OCI-LY7 (cell line): ENCODE results near the gene TAF4. TPM values are rescaled to one million over a fixed set of nuclear protein-coding genes. Genes with fewer than 3 reads are reported as not detected.

Experiments
- BruUV-seq: library from RNA; stranded (reverse); fragments of 400-500 nt; replicated peaks from 2 replicates; lab custom pipeline; 2021; lab: Mats Ljungman, UMichigan
- CTCF ChIA-PET: fragments of 300-600 bp; sonication (Branson Sonifier 250); formaldehyde crosslinking; loops from one replicate; lab custom pipeline; 2022; ENCODE audit warnings: antibody characterized with exemption; ENCODE audit not compliant: unreplicated experiment; lab: Charles Lee
- POLR2A ChIA-PET: fragments of 300-600 bp; sonication (Branson Sonifier 250); formaldehyde crosslinking; loops from one replicate; lab custom pipeline; 2022; ENCODE audit warnings: antibody characterized with exemption; lab: Charles Lee
- DNase-seq: peaks from one replicate; pipeline ENCODE4 v3.0.0-alpha.2; 2015; ENCODE audit warnings: low spot score
- H2AFZ ChIP-seq: fragments of 200-600 bp; sonication (generic), shearing (Covaris generic); 2 replicates; pipeline ENCODE4 v1.6.1; 2014; ENCODE audit warnings: mild to moderate bottlenecking, antibody characterized with exemption, low read length, moderate library complexity
- H3K27ac ChIP-seq: fragments of 200-600 bp; sonication (generic); 2 replicates; pipeline ENCODE4 v1.5.1; 2014; ENCODE audit warnings: mixed run types, low read depth, mild to moderate bottlenecking, moderate library complexity, low read length, inconsistent platforms; ENCODE audit not compliant: poor library complexity, severe bottlenecking
- H3K36me3 ChIP-seq: fragments of 200-600 bp; sonication (generic); 2 replicates; pipeline ENCODE4 v1.6.1; 2014; ENCODE audit warnings: mild to moderate bottlenecking, antibody characterized with exemption, low read length, moderate library complexity, mixed read lengths; ENCODE audit not compliant: insufficient read depth
- H3K4me1 ChIP-seq: fragments of 200-600 bp; sonication (generic); 2 replicates; pipeline ENCODE4 v1.5.1; 2014; ENCODE audit warnings: mild to moderate bottlenecking, low read length; ENCODE audit not compliant: insufficient read depth, poor library complexity, severe bottlenecking
- H3K4me2 ChIP-seq: fragments of 200-600 bp; sonication (generic); 2 replicates; pipeline ENCODE4 v1.6.1; 2014; ENCODE audit warnings: mild to moderate bottlenecking, low read length
- H3K4me3 ChIP-seq: fragments of 200-600 bp; sonication (generic); 2 replicates; pipeline ENCODE4 v1.5.1; 2014; ENCODE audit warnings: mild to moderate bottlenecking, low read depth, low read length; ENCODE audit not compliant: poor library complexity, severe bottlenecking
- H3K79me2 ChIP-seq: fragments of 200-600 bp; sonication (generic); 2 replicates; pipeline ENCODE4 v1.6.1; 2016; ENCODE audit warnings: low read depth, mild to moderate bottlenecking, low read length, moderate library complexity, mixed read lengths; ENCODE audit not compliant: insufficient read depth
- H3K9me2 ChIP-seq: fragments of 200-600 bp; sonication (generic); 2 replicates; pipeline ENCODE4 v1.6.1; 2016; ENCODE audit warnings: mild to moderate bottlenecking, low read length, mixed read lengths; ENCODE audit not compliant: insufficient read depth
- H3K9me3 ChIP-seq: fragments of 200-600 bp; sonication (generic); 2 replicates; pipeline ENCODE4 v1.6.1; 2014; ENCODE audit warnings: mild to moderate bottlenecking, mixed run types, low read length, mixed read lengths
- H4K20me1 ChIP-seq: fragments of 200-600 bp; sonication (generic); 2 replicates; pipeline ENCODE4 v1.6.1; 2014; ENCODE audit warnings: mild to moderate bottlenecking, antibody characterized with exemption, low read length, moderate library complexity, mixed read lengths; ENCODE audit not compliant: insufficient read depth
- EZH2phosphoT487 ChIP-seq: fragments of 200-600 bp; sonication (generic); IDR thresholded peaks from 2 replicates; pipeline ENCODE4 v1.6.1; 2018; ENCODE audit warnings: low read depth, borderline replicate concordance, mild to moderate bottlenecking, mixed run types, antibody characterized with exemption, low read length, moderate library complexity, mixed read lengths
- intact Hi-C: fragments of 100-400 bp; cut with micrococcal nuclease; formaldehyde crosslinking; loops from one replicate; pipeline ENCODE4 v1.10.0; 2022; ENCODE audit not compliant: unreplicated experiment
- total RNA-seq, 2 experiments: library from RNA; depleted of rRNA in 1 of 2; stranded (reverse); fragments of >200 nt in 1 of 2; shearing (Covaris generic) in 1 of 2; gene quantifications; 2 replicates each; pipeline ENCODE4 v1.2.3, GENCODE V29; 2014 to 2022
- TF ChIP-seq, protein P1 (sequence below): fragments of 200-600 bp; sonication (generic); conservative IDR thresholded peaks from 2 replicates; pipeline ENCODE4 v1.5.1; 2014; ENCODE audit warnings: mild to moderate bottlenecking, antibody characterized with exemption, low read length, moderate library complexity, mixed read lengths

The TAF4 gene
- total RNA-seq, 2 experiments from 2014 or later = 11.2 to 38.9 TPM

DNA sequence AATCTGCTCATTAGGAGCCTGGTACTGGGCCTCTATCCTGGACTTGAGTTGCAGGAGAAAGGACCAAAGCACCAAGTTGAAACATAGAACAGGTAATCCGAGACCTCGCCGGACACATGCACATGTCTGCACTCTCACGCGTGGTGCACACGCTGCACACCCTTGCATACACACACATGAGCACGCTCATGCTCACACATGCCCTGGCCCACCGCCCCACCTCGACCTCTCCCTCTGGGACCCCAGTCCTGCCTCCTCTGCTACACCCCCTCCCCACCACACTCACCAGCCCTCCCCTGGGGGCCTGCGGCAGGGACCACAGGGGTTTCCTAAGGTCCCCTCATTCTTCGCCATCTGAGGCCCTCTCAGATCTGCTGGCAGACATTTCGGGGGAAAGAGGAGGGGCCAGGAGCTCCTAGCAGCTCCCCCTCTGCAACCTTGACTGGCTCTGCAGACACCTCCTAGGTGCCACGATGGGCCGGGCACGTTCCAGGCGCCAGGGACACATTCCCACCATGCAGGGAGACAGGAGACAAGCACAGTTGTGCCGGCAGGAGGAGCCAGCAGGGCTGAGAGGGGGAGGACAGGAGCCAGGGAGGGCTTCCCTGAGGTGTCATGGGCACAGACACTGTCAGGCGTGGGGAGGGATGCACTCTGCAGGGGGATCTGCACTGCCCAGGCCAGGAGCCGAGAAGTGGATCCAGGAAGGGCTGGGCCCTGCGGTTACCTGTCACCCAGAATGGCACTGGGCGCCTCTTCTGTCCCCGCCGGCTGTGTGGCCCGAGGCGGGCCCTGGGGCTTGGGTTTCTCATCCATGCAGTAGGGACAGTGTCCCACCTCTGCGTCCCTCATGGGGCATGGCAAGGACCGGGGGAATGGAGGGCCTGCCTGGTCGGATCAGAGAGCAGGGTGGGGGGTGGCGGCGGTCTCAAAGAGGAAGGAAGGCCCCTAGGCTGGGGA lies 31.0 kb upstream of the TAF4 start:
- H3K27ac ChIP-seq = no peak overlapping the region
- H3K9me2 ChIP-seq = no peaks in the 10 kb centered on the region
- H3K4me1 ChIP-seq = no peaks in the 10 kb centered on the region
- no peak overlapping the region for H2AFZ ChIP-seq
- no peak for DNase-seq
- no peaks in the 10 kb centered on the region for H4K20me1 ChIP-seq
- no peak overlapping the region for H3K4me3 ChIP-seq
- no peak overlapping the region for H3K4me2 ChIP-seq
- no peaks in the 10 kb centered on the region for H3K36me3 ChIP-seq
- CTCF ChIA-PET = no interaction called here
- H3K79me2 ChIP-seq = no peaks in the 10 kb centered on the region
- POLR2A ChIA-PET = no interaction called here
- no peaks in the 10 kb centered on the region for H3K9me3 ChIP-seq
- intact Hi-C loops = no loop called here
- no peak for TF ChIP-seq EZH2phosphoT487
- TF ChIP-seq, protein P1, sequence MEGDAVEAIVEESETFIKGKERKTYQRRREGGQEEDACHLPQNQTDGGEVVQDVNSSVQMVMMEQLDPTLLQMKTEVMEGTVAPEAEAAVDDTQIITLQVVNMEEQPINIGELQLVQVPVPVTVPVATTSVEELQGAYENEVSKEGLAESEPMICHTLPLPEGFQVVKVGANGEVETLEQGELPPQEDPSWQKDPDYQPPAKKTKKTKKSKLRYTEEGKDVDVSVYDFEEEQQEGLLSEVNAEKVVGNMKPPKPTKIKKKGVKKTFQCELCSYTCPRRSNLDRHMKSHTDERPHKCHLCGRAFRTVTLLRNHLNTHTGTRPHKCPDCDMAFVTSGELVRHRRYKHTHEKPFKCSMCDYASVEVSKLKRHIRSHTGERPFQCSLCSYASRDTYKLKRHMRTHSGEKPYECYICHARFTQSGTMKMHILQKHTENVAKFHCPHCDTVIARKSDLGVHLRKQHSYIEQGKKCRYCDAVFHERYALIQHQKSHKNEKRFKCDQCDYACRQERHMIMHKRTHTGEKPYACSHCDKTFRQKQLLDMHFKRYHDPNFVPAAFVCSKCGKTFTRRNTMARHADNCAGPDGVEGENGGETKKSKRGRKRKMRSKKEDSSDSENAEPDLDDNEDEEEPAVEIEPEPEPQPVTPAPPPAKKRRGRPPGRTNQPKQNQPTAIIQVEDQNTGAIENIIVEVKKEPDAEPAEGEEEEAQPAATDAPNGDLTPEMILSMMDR = no peak
- no TSS peak for BruUV-seq

DNA sequence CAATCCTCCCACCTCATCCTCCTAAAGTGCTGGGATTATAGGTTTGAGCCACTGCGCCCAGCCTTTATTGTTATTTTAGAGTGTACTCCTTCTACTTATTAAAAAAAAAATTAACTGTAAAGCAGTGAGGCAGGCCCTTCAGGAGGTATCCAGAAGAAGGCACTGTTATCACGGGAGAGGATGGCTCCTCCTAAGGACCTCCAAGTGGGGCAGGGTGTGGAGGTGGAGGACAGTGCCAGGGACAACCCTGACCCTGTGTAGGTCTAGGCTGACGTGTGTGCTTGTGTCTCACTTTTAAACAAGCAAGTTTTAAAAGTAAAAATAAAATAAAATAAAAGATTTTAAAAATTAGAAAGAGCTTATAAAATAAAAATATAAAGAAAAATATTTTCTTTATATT lies 23.7 kb upstream of the TAF4 start:
- no peak for DNase-seq
- intact Hi-C loops = no loop called here
- H3K27ac ChIP-seq = no peak overlapping the region
- no peaks in the 10 kb centered on the region for H4K20me1 ChIP-seq
- no peaks in the 10 kb centered on the region for H3K36me3 ChIP-seq
- ChIA-PET CTCF (no interaction called here), POLR2A (interaction anchor here (0.7 kb wide), 1 partner anchor 487 kb away, joined by 3 read pairs; no protein-coding TSS in a partner anchor)
- no peaks in the 10 kb centered on the region for H3K79me2 ChIP-seq
- H3K4me1 ChIP-seq = no peaks in the 10 kb centered on the region
- BruUV-seq = no TSS peak
- H3K4me3 ChIP-seq = no peak overlapping the region
- H2AFZ ChIP-seq = no peak overlapping the region
- no peak overlapping the region for H3K4me2 ChIP-seq
- TF ChIP-seq, protein P1 = no peak
- no peak for TF ChIP-seq EZH2phosphoT487
- no peaks in the 10 kb centered on the region for H3K9me3 ChIP-seq
- no peaks in the 10 kb centered on the region for H3K9me2 ChIP-seq
